Lung (tissue), 12 donors: Measurements from ENCODE around the gene ANKRD62. TPM values are rescaled to one million over a fixed set of nuclear protein-coding genes. Genes with fewer than 3 reads are reported as not detected.
"Not testable (repeated sequence)": the region's sequence is repeated elsewhere in the genome, so short reads cannot be mapped to it uniquely, and the experiment has no call there.

ENCODE experiments used
- ATAC-seq: fragments of 200-7000 bp; cut with Tn5 transposase; one replicate; pipeline ENCODE4 v1.9.1; 2020; ENCODE audit warnings: moderate number of reproducible peaks; ENCODE audit not compliant: insufficient read depth, low FRiP score
- DNase-seq, 3 donors: peaks; one replicate each; pipeline ENCODE4 v3.0.0-alpha.2; 2013 to 2017
- H3K27ac ChIP-seq, 2 donors: one replicate each; pipeline ENCODE4 v1.5.1; 2013; ENCODE audit warnings: mild to moderate bottlenecking in 2 of 2, moderate library complexity in 2 of 2, control low read depth in 1 of 2, inconsistent platforms in 1 of 2, low read depth in 1 of 2, low read length in 1 of 2
- H3K27me3 ChIP-seq, 3 donors: one replicate each; pipeline ENCODE4 v1.5.1; 2013; ENCODE audit warnings: low read length in 2 of 3; ENCODE audit not compliant: control insufficient read depth in 3 of 3, insufficient read depth in 3 of 3
- H3K36me3 ChIP-seq, 4 donors: one replicate each; pipeline ENCODE4 v1.5.1; 2013; ENCODE audit warnings: low read length in 4 of 4, mild to moderate bottlenecking in 1 of 4, moderate library complexity in 1 of 4; ENCODE audit not compliant: control insufficient read depth in 4 of 4, insufficient read depth in 4 of 4
- H3K4me1 ChIP-seq, 5 donors: one replicate each; pipeline ENCODE4 v1.5.1; 2013; ENCODE audit warnings: low read length in 5 of 5, mild to moderate bottlenecking in 2 of 5, moderate library complexity in 1 of 5; ENCODE audit not compliant: control insufficient read depth in 5 of 5, insufficient read depth in 5 of 5
- H3K4me3 ChIP-seq: one replicate; pipeline ENCODE4 v1.5.1; 2013; ENCODE audit warnings: mild to moderate bottlenecking, control low read depth, moderate library complexity
- H3K9ac ChIP-seq, 2 donors: one replicate each; pipeline ENCODE4 v1.5.1; 2013; ENCODE audit warnings: low read length in 2 of 2, control low read depth in 1 of 2; ENCODE audit not compliant: insufficient read depth in 1 of 2
- H3K9me3 ChIP-seq, 4 donors: one replicate each; pipeline ENCODE4 v1.5.1; 2013; ENCODE audit warnings: low read length in 3 of 4, mild to moderate bottlenecking in 1 of 4, moderate library complexity in 1 of 4; ENCODE audit not compliant: control insufficient read depth in 4 of 4, insufficient read depth in 3 of 4
- WGBS, 2 donors: extraction: QIAGEN DNeasy Blood & Tissue Kit; methylation state at CpG; one replicate each; pipeline ENCODE4 v1.1.7; 2013; 5-methylcytosine and 5-hydroxymethylcytosine counted together
- polyA plus RNA-seq, 2 donors: library from polyadenylated mRNA; stranded (reverse); fragments of 200-250 nt; gene quantifications; one replicate each; pipeline ENCODE4 v1.2.1, GENCODE V29; 2013
- total RNA-seq, 2 donors: library from RNA; depleted of rRNA in 1 of 2; stranded (reverse); fragments of >200 nt in 1 of 2; gene quantifications; one replicate each; pipeline ENCODE4 v1.2.1, GENCODE V29; 2014 to 2021
- TF ChIP-seq, protein P1 (sequence below): IDR thresholded peaks from 2 replicates; pipeline ENCODE4 v1.5.1; 2012; ENCODE audit warnings: mild to moderate bottlenecking; ENCODE audit errors: control extremely low read depth, extremely low read depth
- donor health status: control.
- donor health status: control.
- donor health status: Bipolar disorder and iron deficiency.
- donor health status: healthy.
- donor health status: DM: yes; HTN: yes; CAD: no.

The ANKRD62 gene
- total and polyA plus RNA-seq, 4 donors: 0.06 to 0.12 (median 0.09) TPM; not detected in 1

DNA sequence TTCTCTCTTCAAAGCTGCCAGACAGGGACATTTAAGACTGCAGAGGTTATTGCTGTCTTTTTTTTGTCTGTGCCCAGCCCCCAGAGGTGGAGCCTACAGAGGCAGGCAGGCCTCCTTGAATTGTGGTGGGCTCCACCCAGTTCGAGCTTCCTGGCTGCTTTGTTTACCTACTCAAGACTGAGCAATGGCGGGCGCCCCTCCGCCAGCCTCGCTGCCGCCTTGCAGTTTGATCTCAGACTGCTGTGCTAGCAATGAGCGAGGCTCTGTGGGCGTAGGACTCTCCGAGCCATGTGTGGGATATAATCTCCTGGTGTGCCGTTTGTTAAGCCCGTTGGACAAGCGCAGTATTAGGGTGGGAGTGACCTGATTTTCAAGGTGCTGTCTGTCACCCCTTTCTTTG lies 47.2 kb downstream of the ANKRD62 start:
- 93 to 95% methylated on average over 9 to 11 of the region's 12 CpGs for WGBS, 2 donors
- not testable (repeated sequence) for H3K4me1 ChIP-seq, H3K27ac ChIP-seq, H3K27me3 ChIP-seq, ATAC-seq, H3K9me3 ChIP-seq, DNase-seq, H3K4me3 ChIP-seq, H3K36me3 ChIP-seq, H3K9ac ChIP-seq

DNA sequence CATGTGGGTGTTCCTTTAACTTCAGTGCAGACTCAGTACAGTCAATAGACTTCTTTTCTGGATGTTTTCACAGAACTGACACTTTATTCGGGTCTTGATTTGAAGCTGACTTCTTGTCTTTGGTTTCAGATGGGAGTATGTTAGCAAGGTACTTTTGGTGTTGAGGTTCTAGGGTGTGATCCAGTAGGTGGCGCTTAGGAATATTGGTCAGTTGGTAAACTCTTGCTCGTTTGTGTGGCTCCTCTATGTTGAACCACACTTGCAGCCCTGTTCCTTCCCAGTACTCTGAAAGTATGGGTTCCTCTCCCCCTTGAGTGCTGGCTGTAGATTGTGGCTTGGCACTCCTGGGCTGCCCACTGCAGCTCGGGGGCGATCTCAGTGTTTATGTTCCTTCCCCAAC lies 48.1 kb downstream of the ANKRD62 start:
- no CpG with 5 or more reads among the region's 5 CpGs for WGBS, 2 donors
- H3K27me3 ChIP-seq, H3K4me3 ChIP-seq, H3K9ac ChIP-seq, ATAC-seq, H3K9me3 ChIP-seq, H3K4me1 ChIP-seq, DNase-seq, H3K36me3 ChIP-seq, H3K27ac ChIP-seq: not testable (repeated sequence)

- ATAC-seq, DNase-seq, H3K36me3 ChIP-seq, H3K9me3 ChIP-seq, H3K27ac ChIP-seq, H3K4me1 ChIP-seq, H3K9ac ChIP-seq, H3K27me3 ChIP-seq, H3K4me3 ChIP-seq: not testable (repeated sequence)
- no CpG with 5 or more reads among the region's 5 CpGs for WGBS, 2 donors
Observed at GRCh38 chr18:12149431-12149830, 55.8 kb downstream of the ANKRD62 start.

GRCh38 chr18:12154361-12154760 lies 60.7 kb downstream of the ANKRD62 start:
- Histone ChIP-seq H3K27me3 (no peaks in the 10 kb centered on the region), H3K27ac (no peak overlapping the region), H3K36me3 (no peaks in the 10 kb centered on the region), H3K9me3 (peaks cover 0 to 4% (median 0%) of the 10 kb centered on the region in 4 donors), H3K4me1 (no peaks in the 10 kb centered on the region), H3K4me3 (no peak overlapping the region), H3K9ac (no peak overlapping the region)
- TF ChIP-seq, protein P1, sequence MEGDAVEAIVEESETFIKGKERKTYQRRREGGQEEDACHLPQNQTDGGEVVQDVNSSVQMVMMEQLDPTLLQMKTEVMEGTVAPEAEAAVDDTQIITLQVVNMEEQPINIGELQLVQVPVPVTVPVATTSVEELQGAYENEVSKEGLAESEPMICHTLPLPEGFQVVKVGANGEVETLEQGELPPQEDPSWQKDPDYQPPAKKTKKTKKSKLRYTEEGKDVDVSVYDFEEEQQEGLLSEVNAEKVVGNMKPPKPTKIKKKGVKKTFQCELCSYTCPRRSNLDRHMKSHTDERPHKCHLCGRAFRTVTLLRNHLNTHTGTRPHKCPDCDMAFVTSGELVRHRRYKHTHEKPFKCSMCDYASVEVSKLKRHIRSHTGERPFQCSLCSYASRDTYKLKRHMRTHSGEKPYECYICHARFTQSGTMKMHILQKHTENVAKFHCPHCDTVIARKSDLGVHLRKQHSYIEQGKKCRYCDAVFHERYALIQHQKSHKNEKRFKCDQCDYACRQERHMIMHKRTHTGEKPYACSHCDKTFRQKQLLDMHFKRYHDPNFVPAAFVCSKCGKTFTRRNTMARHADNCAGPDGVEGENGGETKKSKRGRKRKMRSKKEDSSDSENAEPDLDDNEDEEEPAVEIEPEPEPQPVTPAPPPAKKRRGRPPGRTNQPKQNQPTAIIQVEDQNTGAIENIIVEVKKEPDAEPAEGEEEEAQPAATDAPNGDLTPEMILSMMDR: no peak
- no peak for DNase-seq
- no peak for ATAC-seq
- 59 to 76% methylated on average over 4 of the region's 4 CpGs for WGBS, 2 donors

DNA sequence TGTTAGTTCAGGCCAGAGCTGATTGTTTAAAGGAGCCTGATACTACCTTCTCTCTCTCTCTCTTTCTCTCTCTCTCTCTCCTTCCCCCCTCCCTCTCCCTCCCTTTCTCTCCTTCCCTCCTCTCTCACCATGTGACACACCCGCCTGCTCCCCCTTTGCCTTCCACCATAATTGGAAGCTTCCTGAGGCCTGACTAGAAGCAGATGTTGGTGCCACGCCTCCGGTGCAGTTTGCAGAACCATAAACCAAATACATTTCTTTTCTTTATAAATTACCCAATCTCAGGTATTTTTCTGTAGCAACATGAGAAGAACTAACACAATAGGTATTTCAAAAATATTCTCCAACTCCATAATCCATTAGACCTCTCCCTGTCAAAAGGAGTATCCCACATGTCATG lies 62.4 kb downstream of the ANKRD62 start:
- ATAC-seq (no peak), DNase-seq (no peak)
- H3K9me3 ChIP-seq: peaks cover 0 to 4% (median 0%) of the 10 kb centered on the region in 4 donors
- TF ChIP-seq, protein P1: no peak
- H3K27me3 ChIP-seq: peaks cover 0 to 3% (median 0%) of the 10 kb centered on the region in 3 donors
- H3K27ac ChIP-seq: no peak overlapping the region
- no peak overlapping the region for H3K4me3 ChIP-seq
- H3K4me1 ChIP-seq: no peaks in the 10 kb centered on the region
- no peak overlapping the region for H3K9ac ChIP-seq
- H3K36me3 ChIP-seq: no peaks in the 10 kb centered on the region
- 89 to 96% methylated on average over 3 of the region's 3 CpGs for WGBS, 2 donors
